NCI-H2107 treated with DMSO at 0.1 percent for 48 hours (cell line): ENCODE data around the gene TK1.
"Not testable (repeated sequence)": the region's sequence is repeated elsewhere in the genome, so short reads cannot be mapped to it uniquely, and the experiment has no call there.

Experiments used
- DNase-seq: peaks from one replicate; lab custom pipeline; 2025; ENCODE audit not compliant: unreplicated experiment; lab: John Stamatoyannopoulos, UW

Gene TK1

DNA sequence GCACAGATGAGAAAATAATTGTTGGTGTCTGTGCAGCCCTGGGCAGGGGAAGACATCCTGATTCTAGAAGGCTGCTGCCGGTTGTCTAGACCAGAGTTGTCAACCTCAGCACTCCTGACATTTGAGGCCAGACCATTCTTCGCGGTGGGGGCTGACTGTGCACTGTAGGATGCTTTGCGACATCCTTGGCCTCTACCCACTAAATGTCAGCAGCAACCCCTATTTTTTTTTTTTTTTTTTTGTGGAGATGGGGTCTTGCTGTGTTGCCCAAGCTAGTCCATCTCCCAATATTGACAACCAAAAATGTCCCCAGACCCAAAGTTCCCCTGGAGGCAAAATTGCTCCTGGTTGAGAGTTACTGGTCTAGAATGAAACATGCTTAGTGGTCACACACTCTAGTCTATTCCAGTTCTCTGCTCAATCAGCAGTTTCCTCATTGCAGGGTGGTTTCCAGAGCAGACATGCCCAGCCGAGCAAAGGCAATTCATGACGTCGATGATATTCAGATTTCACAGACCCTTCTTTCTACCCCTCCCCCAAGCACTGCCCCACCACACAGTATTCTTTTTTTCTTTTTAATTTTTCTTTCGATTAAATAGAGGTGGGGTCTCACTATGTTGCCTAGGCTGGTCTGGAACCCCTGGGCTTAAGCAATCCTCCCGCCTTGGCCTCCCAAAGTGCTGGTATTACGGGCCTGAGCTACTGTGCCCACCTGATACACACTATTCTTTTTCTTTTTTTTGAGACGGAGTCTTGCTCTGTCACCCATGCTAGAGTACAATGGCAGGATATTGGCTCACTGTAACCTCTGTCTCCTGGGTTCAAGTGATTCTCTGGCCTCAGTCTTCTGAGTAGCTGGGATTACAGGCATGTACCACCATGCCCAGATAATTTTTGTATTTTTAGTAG lies 31.7 kb downstream of the TK1 start:
- DNase-seq: no peak

GRCh38 chr17:78151514-78152008 lies 35.3 kb downstream of the TK1 start:
- no peak for DNase-seq

DNA sequence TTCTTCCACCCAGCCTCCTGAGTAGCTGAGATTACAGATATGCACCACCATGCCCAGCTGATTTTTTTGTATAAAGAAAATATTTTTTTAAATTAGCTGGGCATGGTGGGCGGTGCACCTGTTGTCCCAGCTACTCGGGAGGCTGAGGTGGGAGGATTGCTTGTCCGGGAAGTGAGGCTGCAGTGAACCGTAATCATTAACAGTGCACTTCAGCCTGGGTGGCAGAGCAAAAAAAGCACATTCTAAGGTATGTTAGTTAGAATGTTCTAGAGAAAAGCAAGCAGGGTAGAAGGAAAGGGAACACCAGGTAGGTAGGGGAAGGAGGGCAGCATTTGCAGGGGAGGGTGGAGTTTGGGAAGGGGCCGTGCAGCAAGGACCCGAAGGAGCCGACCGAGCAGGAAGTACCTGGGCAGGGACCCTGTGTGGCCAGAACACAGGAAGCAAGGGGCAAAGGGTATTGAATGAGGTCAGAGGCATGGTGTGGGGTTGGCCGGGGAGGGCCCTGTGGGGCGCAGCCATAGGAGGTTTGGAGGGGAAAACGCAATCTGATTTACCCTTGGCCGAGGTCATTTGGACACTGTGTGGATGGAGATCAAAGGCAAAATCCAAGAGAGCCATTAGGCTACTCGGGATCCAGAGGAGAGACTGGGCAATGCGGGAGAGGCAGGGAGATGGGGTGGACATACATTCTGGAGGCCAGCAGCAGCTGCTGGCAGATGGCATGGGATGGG lies 38.4 kb downstream of the TK1 start:
- no peak for DNase-seq

DNA sequence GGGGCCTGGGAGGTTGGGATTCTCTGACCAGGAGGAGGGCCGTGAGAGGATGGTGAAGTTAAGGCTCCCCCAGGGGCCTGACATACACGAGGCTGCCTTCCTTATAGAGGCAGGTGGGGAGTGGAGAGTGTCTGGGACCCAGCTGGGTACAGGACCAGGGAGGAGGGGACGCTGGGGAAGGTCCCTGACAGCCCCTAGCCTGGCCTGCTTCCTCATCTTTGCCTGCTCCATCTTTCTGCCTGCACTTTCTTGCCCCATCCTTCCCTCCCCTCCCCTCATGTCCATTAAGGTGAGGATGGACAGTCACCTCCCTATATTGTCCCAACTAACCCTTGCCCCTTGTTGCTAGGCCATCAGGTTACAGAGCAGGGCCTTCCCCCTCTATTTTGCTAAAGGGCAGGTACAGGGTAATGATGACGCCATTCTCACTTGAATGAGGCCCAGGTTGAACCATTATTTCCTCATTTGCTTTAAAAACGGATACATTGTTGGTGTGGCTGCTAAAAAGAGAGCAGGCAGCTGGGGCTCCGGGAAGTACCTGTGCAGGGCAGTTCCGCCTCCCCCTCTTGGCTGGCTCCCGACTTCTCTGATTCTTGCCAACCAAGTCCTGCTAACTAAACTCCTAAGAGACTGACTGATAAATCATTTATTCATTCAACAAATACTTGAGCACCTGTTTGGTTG lies 39.4 kb downstream of the TK1 start:
- no peak for DNase-seq

DNA sequence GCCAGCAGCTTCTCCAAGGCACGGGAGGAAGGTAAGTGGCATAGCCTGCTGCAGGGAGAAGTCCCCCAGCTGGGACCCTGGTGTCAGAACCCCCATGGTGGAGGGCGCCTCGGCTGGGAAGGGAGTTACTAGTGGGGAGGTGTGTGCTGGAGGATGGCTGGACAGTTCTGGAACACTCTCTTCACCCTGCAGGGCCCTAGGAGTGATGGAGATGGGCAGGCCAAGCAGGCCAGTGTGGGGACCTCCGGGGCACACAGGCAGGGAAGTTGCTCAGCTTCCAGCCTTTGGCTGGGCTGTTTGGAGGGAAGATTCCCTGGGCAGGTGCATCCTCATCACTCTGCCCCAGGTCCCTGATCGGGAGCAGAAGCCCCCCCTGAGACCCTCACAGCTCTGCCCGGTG lies 40.0 kb downstream of the TK1 start:
- DNase-seq: no peak

GRCh38 chr17:78146471-78146869 lies 40.4 kb downstream of the TK1 start:
- DNase-seq: no peak

GRCh38 chr17:78144736-78145641 lies 41.9 kb downstream of the TK1 start:
- no peak for DNase-seq

DNA sequence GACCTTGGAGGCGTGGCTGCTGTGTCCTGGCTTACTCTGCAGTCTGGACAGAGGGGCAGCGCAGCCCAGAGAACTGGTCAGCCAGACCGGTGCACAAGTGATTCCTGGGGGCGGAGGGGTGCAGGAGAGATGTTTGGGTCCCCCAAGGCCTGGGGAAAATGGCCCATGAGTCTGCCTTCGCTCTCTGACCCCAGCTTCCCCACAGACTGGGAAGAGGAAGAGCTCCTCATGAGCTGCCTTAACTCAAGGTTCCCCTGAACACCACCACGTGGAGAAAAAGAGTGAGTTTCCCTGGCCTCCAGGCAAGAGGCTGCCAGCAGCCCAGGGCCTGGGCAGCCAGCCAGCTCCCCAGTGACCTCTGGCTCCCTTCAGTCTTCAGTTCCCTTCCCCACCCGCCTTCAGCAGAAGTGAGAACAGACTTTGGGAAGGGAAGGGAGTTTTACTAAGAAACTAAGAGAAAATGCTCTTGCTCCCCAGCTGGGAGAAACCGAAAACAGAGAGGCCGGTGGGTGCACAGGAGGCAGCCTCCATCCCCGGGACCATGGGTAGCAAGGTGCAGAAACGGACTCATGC lies 42.6 kb downstream of the TK1 start:
- DNase-seq: no peak

- DNase-seq: no peak
Observed at GRCh38 chr17:78143214-78144146, 43.4 kb downstream of the TK1 start.

GRCh38 chr17:78142119-78142861 lies 44.6 kb downstream of the TK1 start:
- no peak for DNase-seq

GRCh38 chr17:78141437-78142118 lies 45.3 kb downstream of the TK1 start:
- no peak for DNase-seq

DNA sequence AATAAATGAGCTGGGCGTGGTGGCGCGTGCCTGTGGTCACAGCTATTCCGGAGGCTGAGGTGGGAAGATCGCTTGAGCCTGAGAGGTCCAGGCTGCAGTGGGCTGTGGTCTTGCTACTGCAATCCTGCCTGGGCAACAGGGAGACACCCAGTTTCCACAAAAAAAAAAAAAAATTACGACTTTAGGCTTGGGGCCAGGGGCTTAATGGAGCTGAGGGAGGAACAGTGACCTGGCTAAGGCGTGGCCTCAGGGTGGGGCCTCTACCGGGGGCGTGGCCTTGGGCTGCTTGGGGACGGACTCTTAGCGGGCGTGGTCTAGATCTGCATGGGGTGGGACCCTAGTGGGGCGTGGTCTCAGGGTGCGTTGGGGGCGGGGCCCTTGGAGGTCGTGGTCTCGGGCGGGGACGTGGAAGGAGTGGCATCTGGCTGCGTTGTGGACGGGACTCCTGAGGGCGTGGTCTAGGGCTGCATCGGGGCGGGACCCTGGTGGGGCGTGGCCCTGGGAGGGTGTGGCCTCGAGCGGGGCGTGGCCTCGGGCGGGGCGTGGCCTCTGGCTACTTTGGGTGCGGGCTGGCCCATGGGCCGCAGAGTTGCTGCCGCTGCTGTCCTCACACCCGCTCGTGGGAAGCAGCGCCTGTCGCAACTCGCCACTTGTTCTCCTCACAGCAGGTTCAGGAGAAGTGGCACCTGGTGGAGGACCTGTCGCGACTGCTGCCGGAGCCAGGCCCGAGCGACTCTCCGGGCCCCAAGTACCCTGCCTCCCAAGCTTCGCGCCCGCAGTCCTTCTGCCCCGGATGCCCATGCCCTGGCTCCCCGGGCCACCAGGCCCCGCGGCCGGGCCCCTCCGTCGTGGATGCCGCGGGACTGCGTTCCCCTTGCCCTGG lies 46.4 kb downstream of the TK1 start:
- DNase-seq: no peak

- not testable (repeated sequence) for DNase-seq
Observed at GRCh38 chr17:78139861-78140168, 47.0 kb downstream of the TK1 start.

- DNase-seq: no peak
Observed at GRCh38 chr17:78138204-78139060, 48.4 kb downstream of the TK1 start.

- no peak for DNase-seq
Observed at GRCh38 chr17:78137392-78138203, 49.3 kb downstream of the TK1 start.
